Endothelial cell (in vitro differentiated cells): Measurements from ENCODE around the gene ADAMTS19. TPM values are rescaled to one million over a fixed set of nuclear protein-coding genes. Genes with fewer than 3 reads are reported as not detected.

Experiments used
- DNase-seq: peaks from one replicate; pipeline ENCODE4 v3.0.0; 2021; ENCODE audit warnings: low spot score
- H3K27ac Mint-ChIP-seq: one replicate; pipeline ENCODE4 v1.8.0; 2021; ENCODE audit warnings: mixed read lengths, inconsistent platforms; ENCODE audit not compliant: unreplicated experiment
- H3K27me3 Mint-ChIP-seq: one replicate; pipeline ENCODE4 v1.8.0; 2021; ENCODE audit warnings: mild to moderate bottlenecking, moderate library complexity, mixed read lengths, inconsistent platforms; ENCODE audit not compliant: unreplicated experiment
- H3K36me3 Mint-ChIP-seq: one replicate; pipeline ENCODE4 v1.8.0; 2021; ENCODE audit warnings: mild to moderate bottlenecking, low read depth, mixed read lengths, inconsistent platforms; ENCODE audit not compliant: unreplicated experiment
- H3K4me1 Mint-ChIP-seq: one replicate; pipeline ENCODE4 v1.8.0; 2021; ENCODE audit warnings: mild to moderate bottlenecking, mixed read lengths, inconsistent platforms; ENCODE audit not compliant: unreplicated experiment
- H3K4me3 Mint-ChIP-seq: one replicate; pipeline ENCODE4 v1.8.0; 2021; ENCODE audit warnings: mild to moderate bottlenecking, mixed read lengths, inconsistent platforms; ENCODE audit not compliant: unreplicated experiment
- H3K9me3 Mint-ChIP-seq: one replicate; pipeline ENCODE4 v1.8.0; 2021; ENCODE audit warnings: mixed read lengths, inconsistent platforms; ENCODE audit not compliant: unreplicated experiment
- total RNA-seq: library from RNA; stranded (reverse); fragmentation: NEBNext Ultra II Directional; extraction: Animal tissue kit (Norgen Biotek cat#: 25700); gene quantifications from one replicate; pipeline ENCODE4 v1.2.1, GENCODE V29; 2021; ENCODE audit not compliant: unreplicated experiment
- TF ChIP-seq, protein P1 (sequence below): fragments of 200-600 bp; sonication (generic); IDR thresholded peaks from one replicate; pipeline ENCODE4 v1.5.0; 2021; ENCODE audit warnings: antibody characterized with exemption; ENCODE audit not compliant: unreplicated experiment

Gene ADAMTS19
- total RNA-seq, 1 donor from 2014 or later, result 6.9 TPM

DNA sequence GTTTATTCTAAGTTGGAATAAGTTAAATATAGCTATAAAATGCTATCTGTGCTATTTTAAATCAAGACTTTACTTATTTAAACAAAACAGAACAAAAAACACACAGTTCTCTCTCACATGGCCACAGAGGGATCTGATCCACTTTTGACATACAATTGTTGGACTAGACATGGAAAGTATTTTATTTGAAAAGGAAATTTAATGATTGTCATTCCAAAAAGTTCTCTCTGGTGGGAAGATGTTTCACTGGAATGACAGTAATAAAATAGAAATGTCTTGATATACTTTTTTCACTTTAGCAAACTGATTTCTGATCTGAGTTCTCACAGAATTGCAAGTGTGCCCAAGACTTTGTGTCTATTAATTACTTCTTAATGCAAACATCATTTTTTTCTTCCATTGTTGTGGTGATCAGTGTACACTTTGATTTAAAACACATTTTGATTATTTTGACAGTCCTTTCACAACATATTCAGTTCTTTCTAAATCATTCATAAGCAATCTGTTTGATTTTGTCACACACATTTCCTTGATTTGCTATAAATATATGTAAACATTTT, 257.7 kb downstream of the ADAMTS19 start:
- TF ChIP-seq, protein P1, sequence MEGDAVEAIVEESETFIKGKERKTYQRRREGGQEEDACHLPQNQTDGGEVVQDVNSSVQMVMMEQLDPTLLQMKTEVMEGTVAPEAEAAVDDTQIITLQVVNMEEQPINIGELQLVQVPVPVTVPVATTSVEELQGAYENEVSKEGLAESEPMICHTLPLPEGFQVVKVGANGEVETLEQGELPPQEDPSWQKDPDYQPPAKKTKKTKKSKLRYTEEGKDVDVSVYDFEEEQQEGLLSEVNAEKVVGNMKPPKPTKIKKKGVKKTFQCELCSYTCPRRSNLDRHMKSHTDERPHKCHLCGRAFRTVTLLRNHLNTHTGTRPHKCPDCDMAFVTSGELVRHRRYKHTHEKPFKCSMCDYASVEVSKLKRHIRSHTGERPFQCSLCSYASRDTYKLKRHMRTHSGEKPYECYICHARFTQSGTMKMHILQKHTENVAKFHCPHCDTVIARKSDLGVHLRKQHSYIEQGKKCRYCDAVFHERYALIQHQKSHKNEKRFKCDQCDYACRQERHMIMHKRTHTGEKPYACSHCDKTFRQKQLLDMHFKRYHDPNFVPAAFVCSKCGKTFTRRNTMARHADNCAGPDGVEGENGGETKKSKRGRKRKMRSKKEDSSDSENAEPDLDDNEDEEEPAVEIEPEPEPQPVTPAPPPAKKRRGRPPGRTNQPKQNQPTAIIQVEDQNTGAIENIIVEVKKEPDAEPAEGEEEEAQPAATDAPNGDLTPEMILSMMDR, result no peak
- Mint-ChIP-seq H3K36me3 (no peaks in the 10 kb centered on the region), H3K4me3 (no peak overlapping the region), H3K4me1 (peaks cover 5% of the 10 kb centered on the region), H3K27me3 (no peaks in the 10 kb centered on the region), H3K27ac (no peak overlapping the region), H3K9me3 (no peaks in the 10 kb centered on the region)
- DNase-seq, result no peak

DNA sequence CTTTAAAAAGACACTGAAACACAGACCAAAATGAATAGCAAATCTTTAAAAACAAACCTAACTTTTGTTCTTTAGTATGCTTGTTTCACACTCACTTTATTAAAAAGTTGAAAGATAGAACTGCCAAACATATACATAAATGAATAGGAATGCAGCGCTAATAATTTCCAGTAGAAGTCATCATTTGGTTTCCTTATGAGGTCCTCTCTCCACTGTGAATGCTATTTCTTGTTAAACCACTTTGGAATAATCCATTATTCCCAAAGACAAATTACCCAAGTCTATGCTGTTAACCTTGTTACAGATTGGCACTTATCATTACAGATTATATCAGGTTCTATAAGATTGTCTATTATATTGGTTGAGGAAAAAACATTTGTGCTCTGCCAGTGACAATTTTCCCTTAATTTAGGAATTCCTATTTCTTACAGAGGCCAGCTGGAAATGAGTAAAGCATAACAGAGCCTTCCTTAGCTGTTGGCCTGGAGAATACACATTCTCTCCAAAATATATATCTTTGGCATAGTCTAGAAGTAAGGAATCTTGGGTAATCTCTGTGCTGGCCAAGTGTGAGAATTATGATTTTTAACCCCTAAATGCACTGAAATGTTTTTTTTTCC, 258.5 kb downstream of the ADAMTS19 start:
- no peaks in the 10 kb centered on the region for H3K27me3 Mint-ChIP-seq
- H3K4me3 Mint-ChIP-seq, result no peak overlapping the region
- no peaks in the 10 kb centered on the region for H3K9me3 Mint-ChIP-seq
- H3K4me1 Mint-ChIP-seq, result peaks cover 7% of the 10 kb centered on the region
- H3K36me3 Mint-ChIP-seq, result no peaks in the 10 kb centered on the region
- no peak for DNase-seq
- no peak overlapping the region for H3K27ac Mint-ChIP-seq
- TF ChIP-seq, protein P1, result no peak

DNA sequence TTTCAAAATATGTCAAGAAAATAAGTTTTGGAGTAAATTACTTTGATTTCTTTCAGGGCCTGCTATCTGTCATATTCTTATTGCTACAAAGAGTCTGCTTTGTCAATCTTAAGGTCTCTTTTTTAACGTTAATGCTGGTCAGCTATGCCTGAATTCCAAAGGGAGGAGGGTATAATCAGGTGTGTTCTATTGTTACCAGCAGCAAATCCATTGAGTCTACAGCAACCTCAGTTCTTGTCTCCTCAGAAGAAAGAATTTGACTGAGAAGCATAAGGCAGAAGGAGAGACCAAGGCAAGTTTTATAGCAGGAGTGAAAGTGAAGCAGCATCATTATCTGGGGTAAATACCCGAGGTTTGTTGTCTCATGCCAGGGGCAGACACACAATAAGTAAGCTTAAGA, 264.1 kb downstream of the ADAMTS19 start:
- DNase-seq, result no peak
- H3K4me3 Mint-ChIP-seq, result no peak overlapping the region
- H3K9me3 Mint-ChIP-seq, result no peaks in the 10 kb centered on the region
- TF ChIP-seq, protein P1, result no peak
- H3K27me3 Mint-ChIP-seq, result no peaks in the 10 kb centered on the region
- H3K4me1 Mint-ChIP-seq, result peaks cover 7% of the 10 kb centered on the region
- H3K27ac Mint-ChIP-seq, result no peak overlapping the region
- no peaks in the 10 kb centered on the region for H3K36me3 Mint-ChIP-seq

DNA sequence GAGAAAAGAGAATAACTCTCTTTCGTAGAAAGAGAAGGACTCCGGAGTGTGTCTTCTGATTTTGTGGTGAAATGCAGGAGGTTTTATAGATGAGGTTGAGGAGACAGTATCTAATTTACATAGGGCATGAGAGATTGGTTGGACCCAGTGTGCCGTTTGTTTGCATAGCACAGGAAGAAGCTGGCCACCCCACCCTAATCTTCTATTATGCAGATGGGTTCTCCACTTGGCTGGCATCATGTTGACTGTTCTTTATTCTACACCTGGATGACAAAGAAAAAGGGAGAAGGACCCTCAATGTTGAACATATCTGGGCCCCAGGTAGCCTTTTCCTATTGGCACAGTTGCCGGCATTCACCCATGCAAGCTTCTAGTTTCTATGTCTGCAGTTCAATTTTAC, 264.5 kb downstream of the ADAMTS19 start:
- H3K27me3 Mint-ChIP-seq, result no peaks in the 10 kb centered on the region
- TF ChIP-seq, protein P1, result no peak
- H3K36me3 Mint-ChIP-seq, result no peaks in the 10 kb centered on the region
- H3K9me3 Mint-ChIP-seq, result no peaks in the 10 kb centered on the region
- no peak for DNase-seq
- H3K4me3 Mint-ChIP-seq, result no peak overlapping the region
- H3K27ac Mint-ChIP-seq, result no peak overlapping the region
- peaks cover 7% of the 10 kb centered on the region for H3K4me1 Mint-ChIP-seq

DNA sequence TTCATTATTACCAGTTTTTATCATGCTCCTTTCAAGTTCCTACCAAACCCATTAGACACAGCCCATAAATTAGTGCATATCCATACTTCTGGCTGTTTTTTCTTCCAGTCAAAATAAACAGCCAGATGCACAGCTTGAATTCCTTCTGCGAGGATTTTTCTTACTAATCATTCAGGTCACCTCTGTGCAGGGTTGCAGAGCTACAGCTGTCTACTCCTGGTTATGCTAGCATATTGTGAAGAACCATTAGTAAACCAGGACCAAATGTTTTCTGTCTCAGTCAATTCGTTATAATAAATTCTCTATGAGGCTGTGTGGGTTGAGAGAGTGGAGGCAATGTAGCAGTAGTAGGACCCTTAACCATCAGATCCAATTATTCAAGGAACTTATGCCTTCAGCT, 279.7 kb downstream of the ADAMTS19 start:
- H3K36me3 Mint-ChIP-seq, result no peaks in the 10 kb centered on the region
- H3K27ac Mint-ChIP-seq, result no peak overlapping the region
- H3K27me3 Mint-ChIP-seq, result no peaks in the 10 kb centered on the region
- TF ChIP-seq, protein P1, result no peak
- no peak for DNase-seq
- no peaks in the 10 kb centered on the region for H3K9me3 Mint-ChIP-seq
- H3K4me1 Mint-ChIP-seq, result no peaks in the 10 kb centered on the region
- H3K4me3 Mint-ChIP-seq, result no peak overlapping the region
